HG02938 (cell line): Measurements from ENCODE around the gene BGLAP.

Source experiments
- ATAC-seq: cut with Tn5 transposase; IDR thresholded peaks from one replicate; pipeline ENCODE4 v1.9.1; 2021; ENCODE audit warnings: mild to moderate bottlenecking, moderate library complexity; ENCODE audit not compliant: unreplicated experiment

Gene BGLAP

GRCh38 chr1:156226116-156226538, 15.9 kb upstream of the BGLAP start:
- peak; percentile 60 for ATAC-seq

GRCh38 chr1:156226782-156227181, 15.2 kb upstream of the BGLAP start:
- ATAC-seq: peak; percentile 4

DNA sequence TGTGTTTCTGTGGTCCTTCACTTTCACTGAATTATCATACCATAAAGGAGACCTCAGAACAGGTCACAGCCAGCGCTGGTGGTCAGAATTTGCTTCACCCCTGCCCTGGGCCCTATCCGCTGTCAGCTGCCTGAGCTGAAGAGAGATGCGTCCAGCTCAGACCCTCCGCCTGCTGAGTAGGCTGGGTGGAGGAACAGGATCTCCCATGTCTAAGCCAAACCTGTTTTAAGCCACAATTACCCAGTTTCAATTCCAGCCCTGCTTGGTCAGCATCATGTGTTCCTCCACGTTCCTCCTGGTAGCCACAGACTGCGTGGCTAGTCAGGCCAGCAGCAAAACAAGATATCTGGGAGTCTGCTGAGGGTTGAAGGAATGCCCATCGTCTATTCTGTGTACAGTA, 13.5 kb upstream of the BGLAP start:
- no peak for ATAC-seq

GRCh38 chr1:156229809-156230472, 12.0 kb upstream of the BGLAP start:
- ATAC-seq: no peak

DNA sequence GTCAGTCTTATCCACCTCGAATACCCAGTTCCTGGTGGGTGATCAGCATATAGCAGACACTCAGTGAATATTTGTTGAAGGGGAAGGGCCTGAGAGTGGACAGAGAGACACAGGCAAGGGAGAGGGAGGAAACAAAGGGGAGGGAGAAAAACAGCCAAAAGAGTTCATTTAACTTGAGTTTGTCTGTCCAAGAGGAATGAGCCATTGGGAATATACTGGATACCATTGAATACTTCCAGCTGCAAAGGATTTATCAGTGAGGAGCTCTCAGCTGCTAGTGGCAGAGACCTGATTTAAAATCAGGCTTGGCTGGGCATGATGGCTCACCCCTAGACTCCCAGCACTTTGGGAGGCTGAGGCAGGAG, 11.5 kb upstream of the BGLAP start:
- no peak for ATAC-seq

- ATAC-seq: no peak
Measured at GRCh38 chr1:156232201-156232894, 9.6 kb upstream of the BGLAP start.

DNA sequence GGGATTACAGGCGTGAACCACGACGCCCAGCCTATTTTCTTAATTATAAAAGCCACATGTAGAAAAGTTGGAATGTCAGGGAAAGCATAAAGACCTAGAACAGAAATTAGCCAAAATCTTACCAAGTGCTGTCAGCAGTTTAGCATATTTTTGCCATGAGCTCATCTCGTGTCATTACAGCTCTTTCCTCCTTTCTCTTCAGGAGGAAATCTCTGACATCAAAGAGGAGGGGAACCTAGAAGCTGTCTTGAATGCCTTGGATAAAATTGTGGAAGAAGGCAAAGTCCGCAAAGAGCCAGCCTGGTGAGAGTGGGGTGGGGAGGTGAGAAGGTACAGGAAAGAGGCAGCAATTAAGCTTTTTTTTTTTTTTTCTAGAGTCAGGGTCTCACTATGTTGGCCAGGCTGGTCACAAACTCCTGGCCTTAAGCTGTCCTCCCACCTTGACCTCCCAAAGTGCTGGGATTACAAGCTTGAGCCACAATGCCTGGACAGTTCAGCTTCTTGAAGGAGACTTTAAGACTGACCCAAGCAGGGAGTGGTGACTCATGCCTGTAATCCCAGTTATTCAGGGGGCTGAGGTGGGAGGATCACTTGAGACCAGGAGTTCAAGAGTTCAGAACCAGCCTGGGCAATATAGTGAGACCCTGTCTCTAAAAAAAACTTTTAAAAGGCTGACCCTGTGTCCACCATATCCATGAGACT, 8.4 kb upstream of the BGLAP start:
- no peak for ATAC-seq

DNA sequence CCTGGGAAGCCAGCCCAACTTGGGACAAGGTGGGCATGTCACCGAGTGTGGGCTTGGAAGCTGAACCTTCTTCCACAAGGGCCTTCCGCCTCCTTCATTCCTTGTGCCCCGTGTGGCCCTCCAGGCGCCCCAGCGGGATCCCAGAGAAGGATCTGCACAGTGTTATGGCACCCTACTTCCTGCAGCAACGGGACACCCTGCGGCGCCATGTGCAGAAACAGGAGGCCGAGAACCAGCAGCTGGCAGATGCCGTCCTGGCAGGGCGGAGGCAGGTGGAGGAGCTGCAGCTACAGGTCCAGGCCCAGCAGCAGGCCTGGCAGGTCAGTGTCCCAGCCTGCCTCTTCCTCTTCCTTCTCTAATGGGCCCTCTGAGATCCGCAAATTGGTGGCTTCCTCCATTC, 5.8 kb upstream of the BGLAP start:
- ATAC-seq: no peak

GRCh38 chr1:156238248-156238647, 3.7 kb upstream of the BGLAP start:
- no peak for ATAC-seq

DNA sequence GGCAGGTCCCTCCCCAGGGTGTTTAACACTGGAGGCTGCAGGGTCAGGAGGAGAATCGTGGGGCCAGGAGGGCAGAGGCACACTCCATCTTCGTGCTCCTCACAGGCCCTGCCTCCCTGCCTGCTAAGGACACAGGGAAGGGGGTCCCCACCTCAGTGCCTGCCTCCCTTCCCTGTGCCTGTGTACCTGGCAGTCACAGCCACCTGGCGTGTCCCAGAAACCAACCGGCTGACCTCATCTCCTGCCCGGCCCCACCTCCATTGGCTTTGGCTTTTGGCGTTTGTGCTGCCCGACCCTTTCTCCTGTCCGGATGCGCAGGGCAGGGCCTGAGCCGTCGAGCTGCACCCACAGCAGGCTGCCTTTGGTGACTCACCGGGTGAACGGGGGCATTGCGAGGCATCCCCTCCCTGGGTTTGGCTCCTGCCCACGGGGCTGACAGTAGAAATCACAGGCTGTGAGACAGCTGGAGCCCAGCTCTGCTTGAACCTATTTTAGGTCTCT, 623 bp upstream of the BGLAP start:
- ATAC-seq: no peak

- ATAC-seq: no peak
Measured at GRCh38 chr1:156242738-156243137, 754 bp downstream of the BGLAP start.

GRCh38 chr1:156244126-156244525, 2.1 kb downstream of the BGLAP start:
- ATAC-seq: no peak

DNA sequence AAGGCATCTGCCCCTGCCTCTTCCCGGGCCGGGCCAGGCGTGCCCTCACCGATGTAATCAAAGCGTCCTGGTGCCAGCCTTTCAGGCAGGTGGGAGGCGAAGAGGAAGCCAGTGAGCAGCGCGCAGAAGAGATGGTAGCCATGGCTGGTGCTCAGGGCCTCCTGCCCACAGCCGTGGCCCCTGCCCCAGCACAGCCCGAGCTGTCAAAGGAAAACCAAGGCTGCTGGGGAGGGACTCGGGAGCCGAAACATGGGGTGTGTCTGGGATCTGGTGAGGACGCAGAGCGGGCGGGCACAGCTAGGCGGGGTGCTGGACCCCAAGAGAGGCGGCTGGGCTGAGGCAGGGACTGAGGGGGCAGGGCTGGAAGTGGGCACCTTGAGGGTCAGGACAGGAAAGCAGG, 2.7 kb downstream of the BGLAP start:
- ATAC-seq: no peak

DNA sequence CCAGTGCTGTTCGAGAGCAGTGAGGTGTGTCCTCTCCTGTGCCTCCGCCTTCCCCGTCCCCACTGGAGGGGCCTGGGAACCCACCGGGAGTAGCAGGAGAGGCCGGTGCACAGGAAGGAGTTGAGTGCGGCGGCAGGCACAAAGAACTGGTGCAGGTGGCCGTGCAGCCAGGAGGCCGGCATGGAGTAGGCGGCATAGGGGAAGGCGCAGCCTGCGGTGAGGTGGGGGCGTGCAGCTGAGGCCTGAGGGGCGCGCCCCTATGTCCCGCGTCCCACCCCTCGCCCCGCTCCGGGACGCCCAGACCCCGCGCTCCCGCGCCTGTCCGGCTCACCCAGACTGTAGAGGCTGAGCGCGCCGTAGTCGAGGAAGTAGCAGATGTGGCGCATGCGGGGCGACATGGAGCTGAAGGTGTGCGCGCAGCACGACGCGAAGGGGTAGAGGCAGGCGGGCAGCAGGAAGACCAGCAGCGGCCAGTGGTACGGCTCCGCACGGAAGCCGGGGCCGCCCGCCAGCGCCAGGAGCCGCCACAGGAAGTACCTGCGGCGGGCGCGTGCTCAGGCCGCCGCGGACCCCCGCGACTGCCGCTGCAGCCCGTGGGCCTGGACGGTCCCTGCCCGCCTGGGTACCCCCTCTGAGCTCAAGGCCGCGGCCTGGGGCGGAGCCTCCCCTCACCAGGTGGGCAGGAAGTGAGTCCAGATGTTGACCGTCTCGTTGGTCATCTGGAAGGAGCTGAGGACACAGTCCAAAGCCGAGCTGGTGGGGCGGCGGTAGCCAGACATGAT, 3.7 kb downstream of the BGLAP start:
- no peak for ATAC-seq

DNA sequence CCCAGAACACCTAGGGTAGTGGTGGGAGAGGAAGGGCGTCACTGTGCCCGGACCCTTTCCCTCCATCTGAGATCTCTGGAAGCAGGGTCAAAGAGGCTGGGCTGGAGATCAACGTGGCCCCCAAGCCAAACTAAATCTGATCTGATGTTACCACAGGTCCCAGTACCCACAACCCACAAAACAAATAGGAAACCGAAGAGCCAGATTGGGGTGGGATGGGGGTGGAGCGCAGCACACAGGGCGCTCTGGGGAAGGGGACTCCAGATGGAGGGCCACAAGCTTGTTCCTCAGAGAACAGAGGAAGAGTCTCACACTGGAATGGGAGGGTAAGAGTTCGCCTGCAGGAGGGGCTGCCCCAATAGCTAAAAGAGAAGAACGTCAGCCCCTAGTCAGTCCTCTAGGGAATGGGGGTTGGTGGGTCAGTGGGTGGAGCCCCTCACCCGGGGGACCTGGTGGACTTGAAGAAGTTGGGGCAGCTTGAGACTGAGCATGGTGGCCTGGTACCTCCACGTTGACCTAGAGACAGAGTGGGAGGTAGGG, 4.3 kb downstream of the BGLAP start:
- no peak for ATAC-seq

DNA sequence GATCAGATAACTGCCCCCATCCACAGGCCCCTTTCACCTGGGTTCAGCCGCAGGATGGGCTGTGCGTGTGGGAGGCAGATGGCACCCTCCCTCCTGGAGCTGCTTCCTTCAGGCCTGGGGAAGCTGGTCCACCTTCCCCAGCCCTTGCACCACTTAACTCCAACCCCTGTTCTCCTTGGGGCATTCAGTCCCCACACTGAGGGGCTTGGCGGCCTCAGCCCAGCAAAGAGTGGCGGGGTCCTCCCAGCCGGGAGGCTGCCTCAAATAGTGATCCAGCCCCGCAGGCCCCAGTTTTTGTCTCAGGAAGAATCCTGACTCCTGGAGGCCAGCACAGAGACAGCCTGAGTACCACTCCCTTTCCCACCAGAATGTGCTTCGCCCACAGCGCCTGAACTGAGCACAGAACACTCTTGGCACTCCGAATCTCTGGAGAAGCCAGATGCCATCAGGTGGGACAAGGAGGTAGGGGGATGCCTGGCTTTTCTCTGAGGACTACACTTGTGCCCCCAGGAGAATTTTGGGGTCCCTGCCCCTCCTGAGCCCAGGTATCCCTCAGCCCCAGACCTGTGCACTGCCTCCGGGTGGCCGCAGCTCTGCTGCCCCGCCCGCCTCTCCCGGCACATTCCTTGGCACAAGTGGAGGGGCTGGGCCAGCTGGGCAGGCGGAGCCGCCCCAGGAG, 4.9 kb downstream of the BGLAP start:
- no peak for ATAC-seq

DNA sequence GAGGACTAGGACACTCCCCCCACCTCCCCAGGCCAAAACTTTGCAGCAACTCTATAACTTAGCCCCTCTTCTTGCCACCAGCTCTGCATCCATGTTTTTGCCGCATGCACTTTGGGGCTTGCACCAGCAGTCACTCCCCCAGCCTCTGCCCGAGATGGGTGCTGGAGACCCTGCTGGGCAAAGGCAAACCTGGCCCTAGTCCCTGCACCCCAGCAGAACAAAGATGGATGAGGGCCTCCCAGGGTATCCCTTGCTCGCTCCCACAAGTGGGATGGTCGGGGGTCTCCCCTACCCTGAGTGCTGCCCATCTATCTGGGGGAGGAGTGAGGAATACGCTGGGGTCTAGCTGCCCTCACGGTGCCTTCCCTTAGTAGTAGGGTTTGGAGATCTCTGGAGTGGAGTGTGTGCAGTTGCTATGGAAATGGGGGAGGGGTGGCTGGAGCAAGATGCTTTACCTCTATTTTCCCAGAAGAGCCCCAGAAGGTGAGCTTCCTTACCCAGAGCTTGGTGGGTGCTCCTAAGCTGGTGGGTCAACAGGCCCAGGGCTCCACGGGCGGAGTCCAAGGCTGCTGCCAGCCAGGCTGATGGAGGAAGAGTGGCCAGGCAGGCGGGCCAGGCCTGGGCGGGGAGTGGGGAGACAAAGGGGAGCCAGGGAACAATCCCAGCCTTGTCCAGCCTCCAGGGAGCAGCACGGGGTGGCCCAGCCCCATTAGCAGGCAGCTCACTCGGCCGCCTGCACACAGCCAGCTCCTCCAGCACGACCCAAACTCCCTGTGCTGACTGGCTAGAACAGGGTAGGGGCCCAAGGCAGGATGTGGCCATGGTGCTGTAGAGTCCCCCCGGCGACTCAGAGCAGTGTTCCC, 5.7 kb downstream of the BGLAP start, which contains the start of gene PAQR6:
TSS of gene PAQR6 (minus strand) at position 597 of the 863 bp plus-strand sequence. CDS start 1,325 bp downstream, outside the sequence.
- no peak for ATAC-seq

DNA sequence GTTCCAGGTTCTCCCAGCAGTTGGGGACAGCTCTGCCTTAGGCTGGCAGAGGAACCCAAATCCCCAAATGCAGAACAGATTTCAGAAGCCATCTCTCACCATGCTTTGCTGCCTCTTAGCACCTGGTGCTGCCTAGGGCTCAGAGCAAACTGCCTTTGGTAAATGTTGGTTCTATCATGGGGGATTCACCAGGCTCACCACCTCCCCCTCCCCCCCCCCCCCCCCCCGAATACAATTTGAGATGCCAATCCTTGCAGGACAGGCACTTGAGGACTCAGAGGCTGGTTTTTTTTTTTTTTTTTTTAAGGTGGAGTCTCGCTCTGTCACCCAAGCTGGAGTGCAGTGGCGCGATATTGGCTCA, 6.3 kb downstream of the BGLAP start:
- ATAC-seq: no peak

- no peak for ATAC-seq
Measured at GRCh38 chr1:156249593-156249992, 7.6 kb downstream of the BGLAP start.
